HAP-1 (cell line): ENCODE results near the gene LRCH1.
"Not testable (repeated sequence)": the region's sequence is repeated elsewhere in the genome, so short reads cannot be mapped to it uniquely, and the experiment has no call there.

ENCODE experiments used
- DNase-seq, 2 experiments: peaks; one replicate each; pipeline ENCODE4 v3.0.0-alpha.2; 2016 to 2020; ENCODE audit warnings: low spot score in 2 of 2
- H3K27me3 ChIP-seq: fragments of 250-450 bp; sonication (Bioruptor Pico); 2 replicates; pipeline ENCODE4 v1.5.1; 2020; ENCODE audit warnings: low read depth, mild to moderate bottlenecking, moderate library complexity
- H3K36me3 ChIP-seq: fragments of 250-450 bp; sonication (Bioruptor Pico); replicated peaks from 2 replicates; pipeline ENCODE4 v1.5.1; 2020; ENCODE audit warnings: mild to moderate bottlenecking
- H3K4me1 ChIP-seq: fragments of 250-450 bp; sonication (Bioruptor Pico); 2 replicates; pipeline ENCODE4 v1.5.1; 2020; ENCODE audit warnings: mild to moderate bottlenecking
- H3K4me3 ChIP-seq: fragments of 250-450 bp; sonication (Bioruptor Pico); 2 replicates; pipeline ENCODE4 v1.5.1; 2020; ENCODE audit warnings: mild to moderate bottlenecking, moderate library complexity
- H3K9me3 ChIP-seq: fragments of 250-450 bp; sonication (Bioruptor Pico); 2 replicates; pipeline ENCODE4 v1.5.1; 2020; ENCODE audit warnings: mild to moderate bottlenecking, moderate library complexity
- in situ Hi-C: fragments of 300-500 bp; cut with MboI; formaldehyde crosslinking; loops from 3 replicates; pipeline ENCODE4 v1.14.3; 2020; ENCODE audit warnings: low sequenced_read_pairs, inconsistent platforms, mixed read lengths

The LRCH1 gene

GRCh38 chr13:46745062-46745461 is 192.1 kb downstream of the LRCH1 start:
- Histone ChIP-seq H3K27me3 (no peaks in the 10 kb centered on the region), H3K9me3 (no peaks in the 10 kb centered on the region; the same call in 1 of the 2 replicates), H3K4me3 (no peak overlapping the region), H3K36me3 (no peaks in the 10 kb centered on the region; the same call in 1 of the 2 replicates), H3K4me1 (no peaks in the 10 kb centered on the region)
- no peak for DNase-seq
- in situ Hi-C loops: no loop called here

GRCh38 chr13:46745706-46746105 is 192.7 kb downstream of the LRCH1 start:
- no peak for DNase-seq
- Histone ChIP-seq H3K36me3 (peaks cover 2% of the 10 kb centered on the region; the same call in 1 of the 2 replicates), H3K27me3 (no peaks in the 10 kb centered on the region), H3K4me3 (no peak overlapping the region), H3K9me3 (no peaks in the 10 kb centered on the region; the same call in 1 of the 2 replicates), H3K4me1 (no peaks in the 10 kb centered on the region)
- in situ Hi-C loops: no loop called here

GRCh38 chr13:46747031-46747820 is 194.3 kb downstream of the LRCH1 start:
- Histone ChIP-seq H3K4me1 (no peaks in the 10 kb centered on the region), H3K36me3 (peaks cover 4% of the 10 kb centered on the region), H3K27me3 (no peaks in the 10 kb centered on the region), H3K4me3 (no peak overlapping the region), H3K9me3 (no peaks in the 10 kb centered on the region; the same call in 1 of the 2 replicates)
- in situ Hi-C loops: no loop called here
- no peak for DNase-seq

GRCh38 chr13:46748300-46748699 is 195.3 kb downstream of the LRCH1 start:
- no peak overlapping the region for H3K4me3 ChIP-seq
- no peaks in the 10 kb centered on the region for H3K27me3 ChIP-seq
- no peaks in the 10 kb centered on the region; the same call in 1 of the 2 replicates for H3K9me3 ChIP-seq
- no peaks in the 10 kb centered on the region for H3K4me1 ChIP-seq
- DNase-seq: no peak
- peaks cover 4% of the 10 kb centered on the region for H3K36me3 ChIP-seq
- in situ Hi-C loops: no loop called here

GRCh38 chr13:46749951-46750350 is 197.0 kb downstream of the LRCH1 start:
- in situ Hi-C loops: no loop called here
- DNase-seq: no peak

GRCh38 chr13:46751811-46752635 is 199.1 kb downstream of the LRCH1 start:
- Histone ChIP-seq H3K9me3 (no peaks in the 10 kb centered on the region; the same call in 1 of the 2 replicates), H3K4me1 (no peaks in the 10 kb centered on the region), H3K27me3 (no peaks in the 10 kb centered on the region), H3K4me3 (no peak overlapping the region), H3K36me3 (peaks cover 4% of the 10 kb centered on the region; the same call in 1 of the 2 replicates)
- in situ Hi-C loops: no loop called here
- no peak for DNase-seq

More at GRCh38 chr13:46749951-46750350, 197.0 kb downstream of the LRCH1 start:
- Histone ChIP-seq H3K4me3 (no peak overlapping the region), H3K27me3 (no peaks in the 10 kb centered on the region), H3K9me3 (no peaks in the 10 kb centered on the region; the same call in 1 of the 2 replicates), H3K36me3 (peaks cover 4% of the 10 kb centered on the region; the same call in 1 of the 2 replicates), H3K4me1 (no peaks in the 10 kb centered on the region)

GRCh38 chr13:46753137-46753536 is 200.2 kb downstream of the LRCH1 start:
- no peak for DNase-seq
- peaks cover 4% of the 10 kb centered on the region; the same call in 1 of the 2 replicates for H3K36me3 ChIP-seq
- H3K4me1 ChIP-seq: no peaks in the 10 kb centered on the region
- H3K9me3 ChIP-seq: no peaks in the 10 kb centered on the region; the same call in 1 of the 2 replicates
- H3K27me3 ChIP-seq: no peaks in the 10 kb centered on the region
- in situ Hi-C loops: no loop called here
- H3K4me3 ChIP-seq: no peak overlapping the region

- DNase-seq: no peak
- no peak overlapping the region for H3K4me3 ChIP-seq
- H3K4me1 ChIP-seq: no peaks in the 10 kb centered on the region
- H3K27me3 ChIP-seq: no peaks in the 10 kb centered on the region
- in situ Hi-C loops: no loop called here
- peaks cover 4% of the 10 kb centered on the region; the same call in 1 of the 2 replicates for H3K36me3 ChIP-seq
- H3K9me3 ChIP-seq: no peaks in the 10 kb centered on the region; the same call in 1 of the 2 replicates
Observed at GRCh38 chr13:46753917-46754316, 200.9 kb downstream of the LRCH1 start.

GRCh38 chr13:46754812-46755211 is 201.8 kb downstream of the LRCH1 start:
- Histone ChIP-seq H3K9me3 (no peaks in the 10 kb centered on the region), H3K4me3 (no peak overlapping the region), H3K27me3 (no peaks in the 10 kb centered on the region), H3K4me1 (no peaks in the 10 kb centered on the region), H3K36me3 (peaks cover 4% of the 10 kb centered on the region; the same call in 1 of the 2 replicates)
- in situ Hi-C loops: no loop called here
- no peak for DNase-seq

GRCh38 chr13:46755508-46755907 is 202.5 kb downstream of the LRCH1 start:
- H3K4me1 ChIP-seq, H3K27me3 ChIP-seq, H3K36me3 ChIP-seq, DNase-seq, H3K9me3 ChIP-seq, in situ Hi-C loops, H3K4me3 ChIP-seq: not testable (repeated sequence)

GRCh38 chr13:46756977-46757376 is 204.0 kb downstream of the LRCH1 start:
- no peak for DNase-seq
- Histone ChIP-seq H3K4me3 (no peak overlapping the region), H3K27me3 (no peaks in the 10 kb centered on the region), H3K36me3 (no peaks in the 10 kb centered on the region; the same call in 1 of the 2 replicates), H3K9me3 (no peaks in the 10 kb centered on the region), H3K4me1 (no peaks in the 10 kb centered on the region)
- in situ Hi-C loops: no loop called here

GRCh38 chr13:46757640-46758039 is 204.7 kb downstream of the LRCH1 start:
- Histone ChIP-seq H3K27me3 (no peaks in the 10 kb centered on the region), H3K9me3 (no peaks in the 10 kb centered on the region), H3K36me3 (no peaks in the 10 kb centered on the region), H3K4me3 (no peak overlapping the region), H3K4me1 (no peaks in the 10 kb centered on the region)
- in situ Hi-C loops: no loop called here
- DNase-seq: no peak

- no peaks in the 10 kb centered on the region for H3K4me1 ChIP-seq
- in situ Hi-C loops: no loop called here
- H3K4me3 ChIP-seq: no peak overlapping the region
- no peak for DNase-seq
- no peaks in the 10 kb centered on the region for H3K27me3 ChIP-seq
- no peaks in the 10 kb centered on the region for H3K9me3 ChIP-seq
- no peaks in the 10 kb centered on the region for H3K36me3 ChIP-seq
Observed at GRCh38 chr13:46759846-46760245, 206.9 kb downstream of the LRCH1 start.

- in situ Hi-C loops: no loop called here
- H3K9me3 ChIP-seq: no peaks in the 10 kb centered on the region
- no peak for DNase-seq
- H3K27me3 ChIP-seq: no peaks in the 10 kb centered on the region
- H3K4me1 ChIP-seq: no peaks in the 10 kb centered on the region
- H3K4me3 ChIP-seq: no peak overlapping the region
- no peaks in the 10 kb centered on the region for H3K36me3 ChIP-seq
Observed at GRCh38 chr13:46761174-46761573, 208.2 kb downstream of the LRCH1 start.
